Stimulated activated CD8-positive, alpha-beta memory T cell treated with anti-CD3 and anti-CD28 coated beads, Interleukin-12 subunit alpha, Interleukin-12 subunit beta, amount 100 ng/mL, for 24 hours (primary cell): ENCODE data around the gene CHST12.
A peak's percentile ranks its signal among the peaks of the same experiment; 100 is the strongest.
"Not testable (repeated sequence)": the region's sequence is repeated elsewhere in the genome, so short reads cannot be mapped to it uniquely, and the experiment has no call there.

Experiments
- DNase-seq: peaks from one replicate; pipeline ENCODE4 v3.0.0-alpha.2; 2020; ENCODE audit errors: extremely low read depth

Gene CHST12

GRCh38 chr7:2460641-2461040 lies 57.2 kb downstream of the CHST12 start:
- no peak for DNase-seq

GRCh38 chr7:2461268-2462026 lies 58.0 kb downstream of the CHST12 start:
- DNase-seq, result no peak

GRCh38 chr7:2462731-2463130 lies 59.3 kb downstream of the CHST12 start:
- DNase-seq, result no peak

- no peak for DNase-seq
Measured at GRCh38 chr7:2465928-2466327, 62.5 kb downstream of the CHST12 start.

GRCh38 chr7:2466675-2467074 lies 63.3 kb downstream of the CHST12 start:
- DNase-seq, result no peak

GRCh38 chr7:2468227-2468626 lies 64.8 kb downstream of the CHST12 start:
- DNase-seq, result no peak

GRCh38 chr7:2469460-2470203 lies 66.2 kb downstream of the CHST12 start:
- DNase-seq, result not testable (repeated sequence)

GRCh38 chr7:2470204-2471021 lies 67.0 kb downstream of the CHST12 start:
- no peak for DNase-seq

- DNase-seq, result no peak
Measured at GRCh38 chr7:2471022-2471329, 67.6 kb downstream of the CHST12 start.

GRCh38 chr7:2471396-2471795 lies 68.0 kb downstream of the CHST12 start:
- no peak for DNase-seq

GRCh38 chr7:2472739-2473138 lies 69.3 kb downstream of the CHST12 start:
- no peak for DNase-seq

- DNase-seq, result no peak
Measured at GRCh38 chr7:2473496-2474180, 70.2 kb downstream of the CHST12 start.

GRCh38 chr7:2474224-2474623 lies 70.8 kb downstream of the CHST12 start:
- DNase-seq, result no peak

- DNase-seq, result no peak
Measured at GRCh38 chr7:2474813-2475677, 71.6 kb downstream of the CHST12 start.

GRCh38 chr7:2475678-2476015 lies 72.2 kb downstream of the CHST12 start:
- no peak for DNase-seq

- DNase-seq, result no peak
Measured at GRCh38 chr7:2476298-2476697, 72.9 kb downstream of the CHST12 start, which contains the start of gene GRIFIN. Gene GRIFIN (minus strand): TSS chr7:2476398. CDS start chr7:2476383, 15 bp downstream.

- DNase-seq, result no peak
Measured at GRCh38 chr7:2476776-2477446, 73.5 kb downstream of the CHST12 start.

GRCh38 chr7:2477447-2478398 lies 74.3 kb downstream of the CHST12 start:
- peak; percentile 20 for DNase-seq

- DNase-seq, result no peak
Measured at GRCh38 chr7:2478399-2478785, 75.0 kb downstream of the CHST12 start.
